ENCODE results near the gene KSR2. TPM values are rescaled to one million over a fixed set of nuclear protein-coding genes. Genes with fewer than 3 reads are reported as not detected.
A peak's percentile ranks its signal among the peaks of the same experiment; 100 is the strongest.

The KSR2 gene
- total RNA-seq, 2 donors from 2014 or later = 1.1 to 2.0 TPM

GRCh38 chr12:117660896-117661295 is 307.9 kb downstream of the KSR2 start:
- Mint-ChIP-seq H3K4me1 (peaks cover 4% of the 10 kb centered on the region), H3K9me3 (no peaks in the 10 kb centered on the region), H3K27me3 (ENCODE audit: insufficient read depth) (peaks cover 7% of the 10 kb centered on the region), H3K27ac (no peak overlapping the region), H3K36me3 (ENCODE audit: low read depth) (no peaks in the 10 kb centered on the region), H3K4me3 (no peak overlapping the region)
- WGBS, 2 experiments (ENCODE audit: insufficient coverage in 1 of 2, insufficient read length in 1 of 2) = 91 to 96% methylated on average over 3 of the region's 3 CpGs
- TF ChIP-seq CTCF (conservative IDR thresholded peaks at IDR 0.05) = no peak
- Histone ChIP-seq H3K27ac (ENCODE audit: low read depth, low read length) (no peak overlapping the region), H3K4me1 (ENCODE audit: control insufficient read depth, insufficient read depth, low read length) (no peaks in the 10 kb centered on the region), H3K9me3 (ENCODE audit: control insufficient read depth, low read length) (no peaks in the 10 kb centered on the region), H3K27me3 (ENCODE audit: control insufficient read depth, insufficient read depth, low read length, poor library complexity, severe bottlenecking) (no peaks in the 10 kb centered on the region), H3K9ac (ENCODE audit: extremely low read depth, low read length, poor library complexity, severe bottlenecking) (no peak overlapping the region), H3K4me3 (ENCODE audit: low read length) (no peak overlapping the region), H3K36me3 (ENCODE audit: control insufficient read depth, insufficient read depth, low read length) (no peaks in the 10 kb centered on the region)
- no peak for DNase-seq

GRCh38 chr12:117658226-117658625 is 310.6 kb downstream of the KSR2 start:
- DNase-seq = peak; percentile 3
- Mint-ChIP-seq H3K4me3 (no peak overlapping the region), H3K4me1 (no peaks in the 10 kb centered on the region), H3K27ac (no peak overlapping the region), H3K36me3 (ENCODE audit: low read depth) (no peaks in the 10 kb centered on the region), H3K9me3 (no peaks in the 10 kb centered on the region), H3K27me3 (ENCODE audit: insufficient read depth) (peaks cover 7% of the 10 kb centered on the region)
- Histone ChIP-seq H3K4me1 (ENCODE audit: control insufficient read depth, insufficient read depth, low read length) (no peaks in the 10 kb centered on the region), H3K27me3 (ENCODE audit: control insufficient read depth, insufficient read depth, low read length, poor library complexity, severe bottlenecking) (no peaks in the 10 kb centered on the region), H3K9me3 (ENCODE audit: control insufficient read depth, low read length) (no peaks in the 10 kb centered on the region), H3K27ac (ENCODE audit: low read depth, low read length) (no peak overlapping the region), H3K36me3 (ENCODE audit: control insufficient read depth, insufficient read depth, low read length) (no peaks in the 10 kb centered on the region), H3K4me3 (ENCODE audit: low read length) (no peak overlapping the region), H3K9ac (ENCODE audit: extremely low read depth, low read length, poor library complexity, severe bottlenecking) (no peak overlapping the region)
- no peak for TF ChIP-seq CTCF (conservative IDR thresholded peaks at IDR 0.05)
- 90 to 100% methylated on average over 1 to 2 of the region's 2 CpGs for WGBS, 2 experiments (ENCODE audit: insufficient coverage in 1 of 2, insufficient read length in 1 of 2)

GRCh38 chr12:117649796-117650195 is 319.0 kb downstream of the KSR2 start:
- Mint-ChIP-seq H3K27me3 (ENCODE audit: insufficient read depth) (peaks cover 3% of the 10 kb centered on the region), H3K4me3 (no peak overlapping the region), H3K36me3 (ENCODE audit: low read depth) (no peaks in the 10 kb centered on the region), H3K4me1 (no peaks in the 10 kb centered on the region), H3K9me3 (peaks cover 15% of the 10 kb centered on the region), H3K27ac (no peak overlapping the region)
- Histone ChIP-seq H3K4me3 (ENCODE audit: low read length) (no peak overlapping the region), H3K4me1 (ENCODE audit: control insufficient read depth, insufficient read depth, low read length) (no peaks in the 10 kb centered on the region), H3K27ac (ENCODE audit: low read depth, low read length) (no peak overlapping the region), H3K9ac (ENCODE audit: extremely low read depth, low read length, poor library complexity, severe bottlenecking) (no peak overlapping the region), H3K36me3 (ENCODE audit: control insufficient read depth, insufficient read depth, low read length) (no peaks in the 10 kb centered on the region), H3K9me3 (ENCODE audit: control insufficient read depth, low read length) (no peaks in the 10 kb centered on the region), H3K27me3 (ENCODE audit: control insufficient read depth, insufficient read depth, low read length, poor library complexity, severe bottlenecking) (no peaks in the 10 kb centered on the region)
- no peak for TF ChIP-seq CTCF (conservative IDR thresholded peaks at IDR 0.05)
- DNase-seq = no peak

Data from endodermal cell (in vitro differentiated cells).